A549 (cell line): ENCODE results near the gene ADAT1. TPM values are rescaled to one million over a fixed set of nuclear protein-coding genes. Genes with fewer than 3 reads are reported as not detected.

Source experiments
- ATAC-seq, 2 experiments: fragments of 200-7000 bp in 1 of 2; fragments of >200 bp in 1 of 2; cut with Nextera tagmentation in 1 of 2; cut with Tn5 transposase in 1 of 2; 3 replicates each; pipeline versions ENCODE4 v1.8.0 to v1.9.1; 2018 to 2020; ENCODE audit warnings: mild to moderate bottlenecking in 1 of 2, moderate library complexity in 1 of 2
- CTCF ChIA-PET: fragments of 300-600 bp; sonication (Branson Sonifier 250); formaldehyde crosslinking; extraction: SDS; loops from one replicate; lab custom pipeline; 2021; ENCODE audit warnings: antibody characterized with exemption, inconsistent platforms; lab: Yijun Ruan, JAX
- POLR2A ChIA-PET: fragments of 350-600 bp; formaldehyde crosslinking; extraction: SDS; loops from one replicate; lab custom pipeline; 2021; ENCODE audit warnings: antibody characterized with exemption, inconsistent platforms; lab: Yijun Ruan, JAX
- DNase-seq, 2 experiments: peaks; one replicate each; pipeline versions ENCODE4 v3.0.0 to v3.0.0-alpha.2; 2011 to 2016; ENCODE audit warnings: low read depth in 1 of 2, low spot score in 1 of 2
- FAIRE-seq: peaks from 2 replicates; lab custom pipeline; 2011; peaks lifted over from hg19 to GRCh38; lab: Jason Lieb, UNC
- H3K27ac ChIP-seq, 2 experiments: fragments of >200 bp; sonication (Bioruptor Twin); formaldehyde crosslinking; 3 replicates each; pipeline ENCODE4 v1.5.1; 2016 to 2017
- H3K4me1 ChIP-seq: fragments of >200 bp; sonication (Bioruptor Twin); formaldehyde crosslinking; 3 replicates; pipeline ENCODE4 v1.6.1; 2016
- H3K4me2 ChIP-seq: fragments of >200 bp; sonication (Bioruptor Twin); formaldehyde crosslinking; 3 replicates; pipeline ENCODE4 v1.6.1; 2016
- H3K4me3 ChIP-seq: fragments of >200 bp; sonication (Bioruptor Twin); formaldehyde crosslinking; 3 replicates; pipeline ENCODE4 v1.5.1; 2016
- H3K9me3 ChIP-seq: fragments of >200 bp; sonication (Bioruptor Twin); formaldehyde crosslinking; 3 replicates; pipeline ENCODE4 v1.6.1; 2016
- CBX2 ChIP-seq: fragments of 200-600 bp; sonication (generic); IDR thresholded peaks from 2 replicates; pipeline ENCODE4 v1.6.1; 2016; ENCODE audit warnings: low read depth, mild to moderate bottlenecking, borderline replicate concordance
- CHD4 ChIP-seq: fragments of 200-600 bp; sonication (generic); IDR thresholded peaks from 2 replicates; pipeline ENCODE4 v1.6.1; 2016; ENCODE audit warnings: antibody characterized with exemption, mild to moderate bottlenecking, borderline replicate concordance
- ELK1 ChIP-seq: fragments of 150-350 bp; IDR thresholded peaks from 2 replicates; pipeline ENCODE4 v1.6.1; 2014; ENCODE audit warnings: low read depth, mild to moderate bottlenecking, low read length
- FOXS1 ChIP-seq: fragments of 250-450 bp; sonication (Bioruptor Pico); IDR thresholded peaks from 2 replicates; pipeline ENCODE4 v1.5.0; 2020; ENCODE audit warnings: mild to moderate bottlenecking, moderate library complexity
- HES2 ChIP-seq: fragments of >200 bp; sonication (Bioruptor Twin); formaldehyde crosslinking; IDR thresholded peaks from 2 replicates; pipeline ENCODE4 v1.6.1; 2016
- HEYL ChIP-seq: fragments of 250-450 bp; sonication (Bioruptor Pico); IDR thresholded peaks from 2 replicates; pipeline ENCODE4 v1.8.0; 2021; ENCODE audit warnings: mild to moderate bottlenecking, moderate library complexity
- HMGXB4 ChIP-seq: fragments of 250-450 bp; sonication (Bioruptor Pico); IDR thresholded peaks from 2 replicates; pipeline ENCODE4 v1.5.0; 2021; ENCODE audit warnings: mild to moderate bottlenecking, moderate library complexity, borderline replicate concordance
- JUNB ChIP-seq: fragments of >200 bp; sonication (Bioruptor Twin); formaldehyde crosslinking; IDR thresholded peaks from 2 replicates; pipeline ENCODE4 v1.6.1; 2016
- MAFK ChIP-seq: fragments of 450-650 bp; IDR thresholded peaks from 2 replicates; pipeline ENCODE4 v1.6.1; 2014; ENCODE audit not compliant: partially characterized antibody
- MYC ChIP-seq: IDR thresholded peaks from 2 replicates; pipeline ENCODE4 v1.6.1; 2012; ENCODE audit warnings: mild to moderate bottlenecking, inconsistent platforms, low read length, improper control_type of control experiment, borderline replicate concordance
- NFE2L2 ChIP-seq: fragments of 150-350 bp; conservative IDR thresholded peaks from 2 replicates; pipeline ENCODE4 v1.6.1; 2014; ENCODE audit warnings: low read length
- NPAS2 ChIP-seq: fragments of 250-450 bp; sonication (Bioruptor Pico); IDR thresholded peaks from 2 replicates; pipeline ENCODE4 v1.8.0; 2022; ENCODE audit warnings: mild to moderate bottlenecking, moderate library complexity, borderline replicate concordance
- POLR2AphosphoS2 ChIP-seq: conservative IDR thresholded peaks from 2 replicates; pipeline ENCODE4 v1.6.1; 2012; ENCODE audit warnings: low read length, improper control_type of control experiment, inconsistent platforms
- RAD21 ChIP-seq, 2 experiments: fragments of >200 bp in 1 of 2; sonication (Bioruptor Twin) in 1 of 2; formaldehyde crosslinking in 1 of 2; IDR thresholded peaks in 1 of 2; conservative IDR thresholded peaks in 1 of 2; 2 replicates in 1 of 2; 3 replicates in 1 of 2; pipeline ENCODE4 v1.6.1; 2012 to 2018; ENCODE audit warnings: inconsistent platforms in 1 of 2
- RFX5 ChIP-seq: fragments of 450-650 bp; IDR thresholded peaks from 2 replicates; pipeline ENCODE4 v1.7.1; 2014; ENCODE audit warnings: antibody characterized with exemption, mild to moderate bottlenecking, moderate library complexity
- WGBS: methylation state at CpG from one replicate; pipeline ENCODE4 v1.1.6; 2017; ENCODE audit errors: missing lambda C conversion rate; 5-methylcytosine and 5-hydroxymethylcytosine counted together
- polyA plus RNA-seq, 4 experiments: library from polyadenylated mRNA; depleted of rRNA in 3 of 4; stranded (reverse); fragments of >200 nt; fragmentation: RNase III in 1 of 4; extraction: RNeasy Plus Mini Kit Qiagen cat#74134 plus additional on column Dnase treatment in 1 of 4; gene quantifications; 2 replicates in 3 of 4; 3 replicates in 1 of 4; pipeline ENCODE4 v1.2.3, GENCODE V29; 2011 to 2017
- TF ChIP-seq, protein P1 (sequence below): fragments of 200-600 bp; sonication (generic); IDR thresholded peaks from 2 replicates; pipeline ENCODE4 v1.6.1; 2016; ENCODE audit warnings: antibody characterized with exemption, mild to moderate bottlenecking, moderate library complexity

The ADAT1 gene
- polyA plus RNA-seq, 2 of the 4 experiments (the other 2 are of a cell fraction) = 45.4 to 53.5 TPM

- DNase-seq (no peak), FAIRE-seq (no peak), ATAC-seq (peak in 1 of 2 experiments; percentile 57; a peak in 2 of 6 replicates)
- CTCF ChIA-PET = interaction anchor here (1.1 kb wide), 2 partner anchors 93 to 142 kb away, joined by 3 read pairs; no protein-coding TSS in a partner anchor
- Histone ChIP-seq H3K4me3 (no peak overlapping the region), H3K9me3 (no peaks in the 10 kb centered on the region), H3K4me2 (no peak overlapping the region), H3K4me1 (0 out of 3 replicates have a peak, but pooled peaks cover 6% of the 10 kb centered on the region), H3K27ac (no peak overlapping the region)
- 93% methylated on average over 4 of the region's 4 CpGs for WGBS
- POLR2A ChIA-PET = interaction anchor here (0.8 kb wide), 1 partner anchor 9 kb away, joined by 3 read pairs; the partner anchor contains the start of gene ADAT1
- TF ChIP-seq HMGXB4 (CRISPR knock-in tag) (no peak), RAD21 (conservative IDR thresholded peaks at IDR 0.05 in 1 of 2, IDR thresholded peaks at IDR 0.05 in 1 of 2) (no peak), HEYL (no peak), POLR2AphosphoS2 (no peak), MAFK (no peak), JUNB (no peak)
These were observed 8.8 kb downstream of the ADAT1 start for GRCh38 chr16:75614066-75614897.

DNA sequence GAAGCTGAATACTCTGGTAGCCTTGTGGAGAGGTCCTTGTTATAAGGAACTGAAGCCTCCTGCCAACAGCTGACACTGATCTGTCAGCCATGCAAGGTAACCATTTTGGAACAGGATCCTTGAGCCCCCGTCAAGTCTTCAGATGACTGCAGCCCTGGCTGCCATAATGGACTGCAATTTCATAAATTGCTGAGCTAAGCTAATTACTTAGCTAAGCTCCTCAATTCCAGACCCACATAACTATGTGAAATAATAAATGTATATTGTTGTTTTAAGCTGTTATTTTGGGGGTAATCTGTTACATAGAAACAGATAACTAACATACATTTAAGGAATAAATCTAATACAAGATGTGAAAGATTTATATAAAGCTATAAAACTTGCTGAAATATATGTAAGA is 16.6 kb downstream of the ADAT1 start:
- H3K4me3 ChIP-seq = no peak overlapping the region
- no peak overlapping the region for H3K4me2 ChIP-seq
- no peak for ATAC-seq
- peaks cover 6% of the 10 kb centered on the region; the same call in 2 of the 3 replicates for H3K9me3 ChIP-seq
- H3K4me1 ChIP-seq = no peaks in the 10 kb centered on the region
- ChIA-PET CTCF (interaction anchor here (0.9 to 1.1 kb wide), 3 partner anchors 9 to 89 kb away, joined by 3 to 4 read pairs (median 4); no protein-coding TSS in a partner anchor), POLR2A (interaction anchor here (0.7 to 2.1 kb wide), 2 partner anchors 17 to 53 kb away, joined by 4 to 6 read pairs; partner anchors contain the start of gene ADAT1)
- H3K27ac ChIP-seq = no peak overlapping the region
- 93% methylated on average over 1 of the region's 1 CpG for WGBS
- no peak for DNase-seq
- FAIRE-seq = no peak
- TF ChIP-seq MAFK = peak; percentile 96
- TF ChIP-seq MYC = no peak

- FAIRE-seq = no peak
- WGBS = 68% methylated on average over 4 of the region's 4 CpGs
These were observed 19.8 kb downstream of the ADAT1 start for GRCh38 chr16:75603241-75603640.

More at GRCh38 chr16:75603241-75603640, 19.8 kb downstream of the ADAT1 start:
- no peak for TF ChIP-seq POLR2AphosphoS2
- TF ChIP-seq NFE2L2 = no peak
- TF ChIP-seq, protein P1, sequence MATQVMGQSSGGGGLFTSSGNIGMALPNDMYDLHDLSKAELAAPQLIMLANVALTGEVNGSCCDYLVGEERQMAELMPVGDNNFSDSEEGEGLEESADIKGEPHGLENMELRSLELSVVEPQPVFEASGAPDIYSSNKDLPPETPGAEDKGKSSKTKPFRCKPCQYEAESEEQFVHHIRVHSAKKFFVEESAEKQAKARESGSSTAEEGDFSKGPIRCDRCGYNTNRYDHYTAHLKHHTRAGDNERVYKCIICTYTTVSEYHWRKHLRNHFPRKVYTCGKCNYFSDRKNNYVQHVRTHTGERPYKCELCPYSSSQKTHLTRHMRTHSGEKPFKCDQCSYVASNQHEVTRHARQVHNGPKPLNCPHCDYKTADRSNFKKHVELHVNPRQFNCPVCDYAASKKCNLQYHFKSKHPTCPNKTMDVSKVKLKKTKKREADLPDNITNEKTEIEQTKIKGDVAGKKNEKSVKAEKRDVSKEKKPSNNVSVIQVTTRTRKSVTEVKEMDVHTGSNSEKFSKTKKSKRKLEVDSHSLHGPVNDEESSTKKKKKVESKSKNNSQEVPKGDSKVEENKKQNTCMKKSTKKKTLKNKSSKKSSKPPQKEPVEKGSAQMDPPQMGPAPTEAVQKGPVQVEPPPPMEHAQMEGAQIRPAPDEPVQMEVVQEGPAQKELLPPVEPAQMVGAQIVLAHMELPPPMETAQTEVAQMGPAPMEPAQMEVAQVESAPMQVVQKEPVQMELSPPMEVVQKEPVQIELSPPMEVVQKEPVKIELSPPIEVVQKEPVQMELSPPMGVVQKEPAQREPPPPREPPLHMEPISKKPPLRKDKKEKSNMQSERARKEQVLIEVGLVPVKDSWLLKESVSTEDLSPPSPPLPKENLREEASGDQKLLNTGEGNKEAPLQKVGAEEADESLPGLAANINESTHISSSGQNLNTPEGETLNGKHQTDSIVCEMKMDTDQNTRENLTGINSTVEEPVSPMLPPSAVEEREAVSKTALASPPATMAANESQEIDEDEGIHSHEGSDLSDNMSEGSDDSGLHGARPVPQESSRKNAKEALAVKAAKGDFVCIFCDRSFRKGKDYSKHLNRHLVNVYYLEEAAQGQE = no peak
- TF ChIP-seq CBX2 = no peak
- no peak for TF ChIP-seq FOXS1 (CRISPR knock-in tag)
- no peak for TF ChIP-seq CHD4
- TF ChIP-seq HES2 = no peak
- TF ChIP-seq RFX5 = no peak
- no peak for TF ChIP-seq ELK1
- TF ChIP-seq NPAS2 (CRISPR knock-in tag) = no peak
- Histone ChIP-seq H3K27ac (no peak overlapping the region), H3K4me3 (no peak overlapping the region), H3K9me3 (peaks cover 6% of the 10 kb centered on the region; the same call in 2 of the 3 replicates), H3K4me1 (no peaks in the 10 kb centered on the region), H3K4me2 (no peak overlapping the region)
- DNase-seq (no peak), ATAC-seq (no peak)
- CTCF ChIA-PET = interaction anchor here (0.9 to 1.6 kb wide), 2 partner anchors 12 to 411 kb away, joined by 3 to 4 read pairs; no protein-coding TSS in a partner anchor
- POLR2A ChIA-PET = no interaction called here
